Sigmoid colon (tissue), 3 donors: ENCODE measurements around the gene HIRIP3.

Source experiments
- CTCF ChIP-seq, 4 experiments: fragments of 450-650 bp in 3 of 4; fragments of 200-600 bp in 1 of 4; IDR thresholded peaks; one replicate each; pipeline ENCODE4 v1.5.1; 2016 to 2019; ENCODE audit warnings: antibody characterized with exemption in 4 of 4, mild to moderate bottlenecking in 3 of 4, moderate library complexity in 2 of 4
- POLR2A ChIP-seq, 2 donors: fragments of 450-650 bp; IDR thresholded peaks; one replicate each; pipeline ENCODE4 v1.6.1; 2016; ENCODE audit warnings: antibody characterized with exemption in 2 of 2, mild to moderate bottlenecking in 2 of 2, moderate library complexity in 2 of 2

DNA sequence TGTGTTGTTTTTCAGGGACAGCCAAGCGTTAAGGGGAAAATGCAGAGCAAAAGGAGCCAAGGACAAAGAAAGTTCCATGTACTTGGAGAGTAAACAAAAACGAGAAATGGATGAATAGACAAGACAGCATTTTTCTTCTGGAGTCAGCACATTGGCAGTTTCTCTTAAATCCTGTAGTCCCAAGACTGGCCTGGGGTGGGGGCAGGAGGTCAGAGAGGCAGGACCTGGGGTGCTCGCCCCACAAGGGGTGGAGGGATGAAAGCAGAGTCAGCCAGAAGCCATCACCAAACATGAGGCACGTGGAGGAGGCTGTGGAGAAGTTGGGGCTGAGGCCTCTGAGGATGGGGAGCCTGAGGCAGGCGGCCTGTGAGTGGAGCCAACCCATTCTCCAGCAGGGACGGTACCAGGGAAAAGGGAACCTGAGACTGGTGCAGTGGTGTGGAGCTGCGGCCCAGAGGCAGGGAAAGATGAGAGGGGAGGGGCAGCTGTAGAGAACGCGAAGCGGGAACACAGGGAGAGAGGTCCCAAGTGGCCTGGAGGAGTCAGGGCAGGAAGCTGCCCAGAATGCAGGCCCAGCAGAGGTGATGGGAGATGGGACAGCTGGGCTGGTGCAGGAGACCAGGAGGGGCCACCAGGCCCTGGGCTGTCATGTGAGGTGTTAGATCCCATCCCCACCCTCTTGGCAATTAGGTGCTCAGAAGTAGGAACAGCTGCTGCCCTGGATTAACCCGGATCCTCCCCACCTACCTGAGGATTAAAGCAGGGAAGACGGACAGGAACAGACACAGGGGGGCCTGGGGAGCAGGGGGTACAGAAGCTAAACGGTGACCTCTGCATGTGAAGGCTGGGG is 32.4 kb upstream of the HIRIP3 start:
- TF ChIP-seq POLR2A (IDR thresholded peaks at IDR 0.05) (no peak), CTCF (IDR thresholded peaks at IDR 0.05) (no peak)
